Mammary epithelial cell (primary cell): ENCODE results near the gene ANKRD10.

Experiments
- CTCF ChIP-seq, 2 donors: IDR thresholded peaks in 1 of 2; conservative IDR thresholded peaks in 1 of 2; 2 replicates each; pipeline ENCODE4 v1.5.1; 2011 to 2012; ENCODE audit warnings: inconsistent platforms in 2 of 2, low read length in 2 of 2, mild to moderate bottlenecking in 2 of 2, control low read depth in 1 of 2, low read depth in 1 of 2; ENCODE audit not compliant: insufficient read depth in 1 of 2; ENCODE audit errors: extremely low read depth in 1 of 2
- EZH2 ChIP-seq: IDR thresholded peaks from 2 replicates; pipeline ENCODE4 v1.6.1; 2012; ENCODE audit warnings: low read length, inconsistent platforms, borderline replicate concordance

- TF ChIP-seq CTCF (conservative IDR thresholded peaks at IDR 0.05 in 1 of 2, IDR thresholded peaks at IDR 0.05 in 1 of 2; ENCODE audit: extremely low read depth in 1 of 2, insufficient read depth in 1 of 2, low read depth in 1 of 2, low read length in 2 of 2) (no peak), EZH2 (no peak)
Measured at GRCh38 chr13:110854866-110855265, 60.0 kb downstream of the ANKRD10 start.
